GM21447 (cell line): Measurements from ENCODE around the gene UBR3.
A peak's percentile ranks its signal among the peaks of the same experiment; 100 is the strongest.
"Not testable (repeated sequence)": the region's sequence is repeated elsewhere in the genome, so short reads cannot be mapped to it uniquely, and the experiment has no call there.

ENCODE experiments used
- ATAC-seq: cut with Tn5 transposase; IDR thresholded peaks from one replicate; pipeline ENCODE4 v1.9.1; 2021; ENCODE audit not compliant: unreplicated experiment

Gene UBR3

DNA sequence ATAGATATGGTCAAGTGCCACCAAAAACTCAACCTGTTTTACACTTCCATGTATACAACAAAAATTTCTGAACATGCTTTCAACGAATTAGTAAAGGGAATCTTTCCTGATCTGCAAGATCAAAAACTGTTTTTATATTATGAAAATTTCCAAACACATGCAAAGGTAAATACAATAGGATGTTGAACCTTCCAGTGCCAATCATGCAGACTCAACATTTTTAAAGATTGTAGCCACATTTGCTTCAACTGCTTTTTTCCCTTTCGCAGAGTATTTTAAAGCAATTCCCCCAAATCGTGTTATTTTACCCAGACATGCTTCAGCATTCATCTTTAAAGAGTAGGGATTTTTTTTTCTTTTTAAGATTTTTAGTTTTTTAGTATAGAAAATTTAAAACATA, 40.3 kb downstream of the UBR3 start:
- no peak for ATAC-seq

DNA sequence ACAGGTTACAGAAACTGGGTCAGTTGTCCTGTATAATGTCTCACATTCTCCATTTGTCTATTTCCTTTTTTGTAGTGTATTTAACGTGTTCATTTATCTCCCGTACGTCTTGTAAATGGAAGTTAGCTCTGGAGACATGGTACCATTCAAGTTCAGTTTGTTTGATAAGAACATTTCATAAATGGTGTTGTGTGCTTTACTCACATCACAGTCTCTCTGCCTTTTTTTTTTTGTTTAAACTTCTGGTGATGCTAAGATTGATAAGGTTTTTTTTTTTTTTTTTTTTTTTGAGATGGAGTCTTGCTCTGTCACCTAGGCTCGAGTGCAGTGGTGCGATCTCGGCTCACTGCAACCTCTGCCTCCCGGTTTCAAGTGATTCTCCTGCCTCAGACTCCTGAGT, 41.7 kb downstream of the UBR3 start:
- no peak for ATAC-seq

DNA sequence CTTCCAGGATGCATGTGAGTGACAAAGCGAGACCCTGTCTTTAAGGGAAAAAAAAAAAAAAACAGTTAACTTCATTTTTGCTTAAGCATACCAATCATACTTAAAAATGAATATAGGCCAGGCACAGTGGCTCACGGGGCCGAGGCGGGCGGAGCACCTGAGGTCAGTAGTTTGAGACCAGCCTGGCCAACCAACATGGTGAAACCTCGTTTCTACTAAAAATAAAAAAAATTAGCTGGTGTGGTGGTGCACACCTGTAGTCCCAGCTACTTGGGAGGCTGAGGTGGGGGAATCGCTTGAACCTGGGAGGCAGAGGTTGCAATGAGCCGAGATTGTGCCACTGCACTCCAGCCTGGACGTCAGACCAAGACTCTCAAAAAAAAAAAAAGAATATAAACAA, 44.1 kb downstream of the UBR3 start:
- ATAC-seq: not testable (repeated sequence)

DNA sequence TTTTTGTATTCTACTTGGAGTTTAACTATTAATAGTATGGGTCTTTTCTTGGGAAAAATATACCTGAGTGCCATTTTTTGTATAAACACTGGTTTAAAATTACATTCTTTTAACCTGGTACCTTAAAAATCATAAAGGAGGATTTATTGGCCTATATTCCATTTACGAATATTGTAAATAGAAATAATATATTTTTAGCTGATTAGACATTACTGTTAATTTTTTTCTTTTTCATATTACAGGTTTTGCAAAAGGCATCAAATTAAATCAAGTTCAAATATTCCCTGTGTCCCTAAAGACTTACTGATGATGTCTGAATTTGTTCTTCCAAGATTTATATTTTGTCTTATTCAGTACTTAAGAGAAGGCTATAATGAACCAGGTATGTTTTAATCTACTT, 44.7 kb downstream of the UBR3 start:
- ATAC-seq: no peak

DNA sequence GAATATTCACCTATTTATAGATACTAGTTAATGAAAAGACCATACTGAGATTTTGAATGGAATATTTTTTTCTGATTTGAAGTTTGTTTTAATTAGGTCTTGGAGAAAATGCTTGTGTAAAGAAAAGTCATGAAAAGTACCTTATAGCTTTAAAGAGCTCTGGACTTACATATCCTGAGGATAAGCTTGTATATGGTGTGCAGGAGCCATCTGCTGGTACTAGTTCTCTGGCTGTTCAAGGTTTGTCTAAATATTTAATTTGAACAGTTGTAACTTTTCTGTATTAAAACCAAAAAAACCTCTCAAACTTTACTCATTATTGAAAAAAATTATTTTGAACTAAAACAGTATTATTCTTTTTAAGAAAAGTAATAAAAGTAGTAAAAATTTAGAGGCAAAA, 50.1 kb downstream of the UBR3 start:
- ATAC-seq: no peak

DNA sequence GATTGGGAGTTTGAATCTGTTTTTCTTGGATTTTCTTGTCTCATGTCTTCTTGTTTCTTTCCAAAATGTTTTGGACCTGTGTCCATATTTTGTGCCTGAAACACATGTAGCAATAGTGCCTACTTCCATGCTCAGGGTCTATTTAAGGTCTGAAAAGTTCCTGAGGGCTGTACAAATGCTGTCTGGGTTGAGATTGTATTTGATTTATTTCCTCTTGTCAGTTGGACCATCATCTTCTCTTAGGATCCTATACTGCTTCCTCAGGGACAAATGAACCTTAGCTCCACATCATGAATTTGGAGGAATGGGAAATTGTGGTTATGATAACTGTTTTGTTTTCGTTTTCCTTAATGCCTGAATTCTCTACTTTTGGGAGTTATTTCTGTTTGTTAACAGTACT, 59.9 kb downstream of the UBR3 start:
- no peak for ATAC-seq

DNA sequence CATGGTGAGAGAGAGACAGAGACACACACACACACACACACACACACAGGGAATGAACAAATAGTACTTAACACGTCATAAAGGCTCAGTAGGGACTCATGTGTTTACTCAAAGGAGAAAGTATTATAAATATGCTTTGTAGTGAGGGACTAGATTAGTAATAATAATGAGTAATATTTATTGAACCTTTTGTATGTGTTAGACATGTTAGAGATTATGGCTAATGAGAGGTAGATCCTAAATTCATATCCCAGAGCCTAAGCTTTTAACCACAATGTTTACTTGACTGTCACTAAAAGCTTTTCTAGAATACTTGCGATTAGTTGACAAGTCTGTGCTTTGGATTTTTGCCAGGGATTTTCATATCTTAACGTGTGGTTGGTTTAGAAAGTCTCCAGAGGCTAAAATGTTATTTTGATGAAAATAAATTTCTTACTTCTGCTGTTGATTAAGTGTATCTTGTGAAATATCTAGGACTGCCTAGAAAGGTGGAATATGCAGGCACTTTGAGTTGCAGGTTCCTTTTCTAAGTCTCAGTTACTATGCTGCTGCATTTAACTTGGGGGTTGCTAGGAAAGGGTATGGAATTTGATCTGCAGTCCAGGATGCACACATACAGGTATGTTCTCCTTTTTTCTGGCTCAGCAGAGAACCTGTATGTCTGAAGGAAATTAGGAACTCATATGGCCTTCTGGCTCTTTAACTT, 64.5 kb downstream of the UBR3 start:
- ATAC-seq: no peak

DNA sequence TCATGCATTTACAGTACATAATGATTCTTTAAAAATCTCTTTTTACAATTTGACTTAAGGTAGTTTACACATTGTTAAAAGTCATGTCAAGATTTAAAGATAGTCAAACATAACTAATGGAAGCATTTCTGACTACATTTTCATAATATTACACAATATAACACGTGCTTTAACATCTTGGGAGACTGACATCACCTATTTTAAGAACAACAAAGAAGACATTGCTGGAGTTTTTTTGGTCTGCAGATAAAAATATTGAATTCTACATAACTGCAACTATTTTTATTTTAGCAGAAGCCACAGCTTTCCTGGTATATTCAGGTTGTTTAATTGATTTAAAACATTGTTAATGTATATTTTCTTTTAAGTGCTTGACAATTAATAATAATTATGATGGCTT, 65.7 kb downstream of the UBR3 start:
- no peak for ATAC-seq

DNA sequence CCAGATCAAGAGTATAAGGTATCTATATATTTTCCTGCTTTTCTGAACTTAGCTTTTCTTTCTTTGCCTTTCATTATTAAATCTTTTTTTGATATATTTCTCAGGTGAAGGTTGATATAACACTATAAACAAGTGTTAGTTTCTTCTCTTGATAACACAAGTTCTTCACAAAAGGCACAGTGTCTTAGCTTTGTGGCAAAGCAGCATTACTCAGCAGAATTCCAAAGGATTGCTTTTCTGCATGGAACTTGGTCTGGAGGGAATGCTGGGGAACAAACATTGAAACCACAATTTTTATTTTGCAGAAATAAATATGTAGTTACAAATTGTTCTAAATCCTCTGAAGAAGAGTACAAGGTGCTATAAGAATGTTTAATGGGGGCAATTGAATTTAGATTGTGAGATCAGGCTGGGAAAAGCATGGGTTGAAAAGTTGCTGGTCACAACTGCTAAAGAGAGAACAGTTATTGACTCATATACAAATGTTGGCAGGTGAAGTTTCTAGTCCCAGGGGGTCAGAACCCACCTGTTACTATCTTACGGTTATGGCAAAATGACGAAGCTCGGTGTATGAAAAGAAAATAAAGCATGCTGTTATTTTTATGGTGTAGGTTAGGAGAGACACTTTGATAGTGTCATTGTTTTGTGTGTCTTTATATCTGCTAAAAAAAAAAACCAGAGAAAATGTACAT, 68.2 kb downstream of the UBR3 start:
- no peak for ATAC-seq

DNA sequence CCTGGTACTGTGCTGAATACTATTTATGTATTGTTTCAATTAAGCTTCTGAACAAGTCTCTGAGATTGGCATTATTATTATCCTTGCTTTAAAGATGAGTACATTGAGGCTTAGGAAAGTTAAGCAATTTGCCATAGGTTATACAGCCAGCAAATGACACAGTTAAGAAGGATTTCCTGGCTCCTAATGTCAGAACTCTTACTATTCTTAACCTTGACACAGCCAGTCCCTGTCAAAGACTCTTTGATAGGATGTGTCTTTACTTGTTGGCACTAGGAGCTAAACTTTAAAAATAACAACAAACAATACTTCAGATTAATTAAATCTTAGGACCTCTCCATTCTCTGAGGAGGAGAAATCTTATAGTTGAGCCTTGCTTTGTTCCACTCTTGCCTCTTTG, 70.6 kb downstream of the UBR3 start:
- ATAC-seq: no peak

DNA sequence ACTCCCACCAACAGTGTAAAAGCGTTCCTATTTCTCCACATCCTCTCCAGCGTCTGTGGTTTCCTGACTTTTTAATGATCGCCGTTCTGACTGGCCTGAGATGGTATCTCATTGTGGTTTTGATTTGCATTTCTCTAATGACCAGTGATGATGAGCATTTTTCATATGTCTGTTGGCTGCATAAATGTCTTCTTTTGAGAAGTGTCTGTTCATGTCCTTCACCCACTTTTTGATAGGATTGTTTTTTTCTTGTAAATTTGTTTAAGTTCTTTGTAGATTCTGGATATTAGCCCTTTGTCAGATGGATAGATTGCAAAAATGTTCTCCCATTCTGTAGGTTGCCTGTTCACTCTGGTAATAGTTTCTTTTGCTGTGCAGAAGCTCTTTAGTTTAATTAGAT, 72.8 kb downstream of the UBR3 start:
- not testable (repeated sequence) for ATAC-seq

DNA sequence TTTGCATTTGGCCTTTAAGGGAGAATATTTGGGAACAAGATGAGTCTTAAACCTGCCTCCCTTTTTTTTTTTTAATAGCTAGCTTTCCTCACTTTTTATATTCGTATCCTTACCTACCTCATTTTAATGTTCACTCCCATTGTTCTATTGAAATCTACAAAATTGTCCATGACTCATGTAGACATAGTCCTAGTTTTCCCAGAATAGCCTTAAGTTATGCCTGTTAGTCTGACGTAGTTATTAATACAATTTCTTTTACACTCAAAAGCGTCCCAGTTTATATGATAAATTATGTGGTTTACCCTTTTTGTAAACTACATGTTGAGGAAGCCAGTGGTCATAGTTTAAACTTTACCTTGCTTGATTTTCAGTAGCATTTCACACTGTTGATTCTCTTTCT, 73.4 kb downstream of the UBR3 start:
- no peak for ATAC-seq

DNA sequence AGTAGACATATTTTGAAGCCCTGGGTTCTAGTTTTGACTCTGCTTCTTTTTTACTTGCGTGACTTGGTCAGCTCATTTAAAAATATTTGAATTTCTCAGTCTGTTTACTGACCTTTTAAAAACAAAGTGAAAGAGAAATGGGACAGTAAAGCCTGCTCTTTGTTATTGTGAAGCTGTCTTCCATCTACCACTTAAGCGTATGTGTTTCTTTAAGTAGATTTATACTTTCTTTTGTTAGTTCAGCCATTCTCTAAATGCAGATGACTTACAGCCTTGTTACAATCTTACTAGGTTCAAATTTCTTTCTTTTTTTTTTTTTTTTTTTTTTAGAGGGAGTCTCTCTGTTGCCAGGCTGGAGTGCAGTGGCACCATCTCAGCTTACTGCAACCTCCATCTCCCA, 79.5 kb downstream of the UBR3 start:
- no peak for ATAC-seq

DNA sequence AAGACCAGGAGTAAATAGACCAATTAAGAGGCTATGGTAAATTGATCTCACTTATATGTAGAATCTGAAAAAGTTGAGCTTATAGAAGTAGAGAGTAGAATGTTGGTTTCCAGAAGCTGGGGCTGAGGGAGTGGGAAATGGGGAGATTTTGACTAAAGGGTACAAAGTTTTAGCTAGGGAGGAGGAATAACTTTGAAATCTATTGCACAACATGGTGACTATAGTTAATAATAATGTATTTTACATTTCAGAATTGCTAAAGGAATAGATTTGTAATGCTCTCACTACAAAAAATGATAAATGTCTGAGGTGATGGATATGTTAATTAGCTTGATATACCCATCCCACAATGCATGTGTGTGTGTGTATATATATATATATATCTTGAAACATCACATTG, 82.1 kb downstream of the UBR3 start:
- ATAC-seq: no peak

DNA sequence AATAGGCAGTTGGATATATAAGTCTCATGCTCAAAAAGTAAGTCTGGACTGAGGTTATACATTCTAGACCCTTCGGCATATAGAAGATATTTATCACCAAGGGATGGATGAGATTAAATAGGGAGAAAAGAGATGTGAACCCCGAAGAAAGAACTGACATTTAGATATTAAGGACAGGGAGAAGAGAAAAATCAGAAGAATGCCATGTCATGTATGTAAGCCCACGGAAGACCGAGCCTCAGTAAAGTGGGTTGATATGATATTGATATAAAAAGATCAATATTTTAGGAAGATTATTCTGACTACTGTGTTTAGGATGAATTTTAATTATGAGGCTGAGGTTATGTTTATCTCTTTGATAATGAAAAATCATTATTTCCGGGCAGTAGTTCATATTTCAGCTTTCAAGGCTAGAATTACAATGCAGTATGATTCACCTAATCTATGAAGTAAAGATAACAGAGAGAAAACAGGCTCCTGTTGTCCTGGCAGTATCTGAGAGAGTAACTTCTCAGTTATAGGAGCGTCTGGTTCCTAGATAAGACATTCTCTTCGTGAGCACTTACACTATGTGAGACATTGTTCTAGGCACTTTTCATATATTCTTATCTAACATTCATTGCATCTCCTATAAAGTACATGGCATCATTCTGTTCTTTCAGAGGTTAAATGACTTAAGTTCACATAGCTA, 83.0 kb downstream of the UBR3 start:
- ATAC-seq: no peak

DNA sequence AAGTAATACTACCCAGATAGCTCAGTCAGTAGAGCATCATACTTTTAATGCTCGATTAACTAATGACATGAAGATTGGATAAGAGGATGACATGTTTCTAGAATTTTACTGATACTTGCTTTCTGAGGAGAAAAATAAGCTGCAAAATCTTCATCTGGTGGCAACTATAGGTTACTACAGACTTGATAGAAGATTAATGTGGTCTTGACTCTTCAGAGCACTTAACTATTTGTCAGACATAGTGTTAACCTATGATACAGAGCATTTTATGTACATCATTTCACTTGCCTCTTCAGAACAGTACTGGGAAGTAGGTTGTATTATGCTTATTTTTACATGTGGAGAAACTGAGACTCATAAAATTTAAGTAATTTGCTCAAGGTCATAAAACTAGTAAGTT, 83.9 kb downstream of the UBR3 start:
- no peak for ATAC-seq

DNA sequence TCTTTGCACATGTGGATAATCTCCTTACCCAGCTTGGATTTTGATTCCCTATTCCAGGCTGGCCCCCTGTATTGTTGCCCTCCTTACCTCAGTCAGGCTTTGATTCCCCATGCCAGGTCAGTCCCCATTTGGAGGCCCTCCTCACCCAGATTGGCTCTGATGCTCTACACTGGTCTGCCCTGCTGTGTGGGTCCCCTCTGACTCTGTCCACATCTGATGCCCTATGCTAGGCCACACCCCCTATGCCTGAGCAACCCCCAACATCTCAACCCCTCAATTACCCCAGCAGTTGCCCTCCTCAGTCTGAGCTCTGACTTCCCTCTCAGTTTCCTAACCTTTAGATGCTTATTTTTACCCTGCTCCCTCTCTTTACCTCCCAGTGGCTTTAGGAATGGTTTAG, 89.4 kb downstream of the UBR3 start:
- no peak for ATAC-seq

DNA sequence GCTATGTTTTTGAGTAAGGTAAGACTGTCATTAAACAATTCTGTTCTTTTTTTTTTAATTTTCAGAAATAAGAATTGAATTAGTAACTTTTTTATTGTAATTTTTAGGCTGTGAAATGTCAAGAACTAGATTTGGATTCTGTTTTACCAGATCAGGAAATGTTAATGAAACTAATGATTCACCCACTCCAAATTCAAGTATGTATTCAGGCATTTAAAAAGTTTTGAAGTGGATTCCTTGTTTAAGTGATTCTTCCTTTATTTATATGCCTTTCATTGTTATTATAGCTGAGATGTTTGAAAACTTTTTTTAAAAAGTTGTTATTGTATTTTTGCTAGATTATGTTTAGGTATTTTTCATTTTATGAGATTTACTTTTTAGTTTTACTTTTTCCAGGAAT, 96.7 kb downstream of the UBR3 start:
- no peak for ATAC-seq

DNA sequence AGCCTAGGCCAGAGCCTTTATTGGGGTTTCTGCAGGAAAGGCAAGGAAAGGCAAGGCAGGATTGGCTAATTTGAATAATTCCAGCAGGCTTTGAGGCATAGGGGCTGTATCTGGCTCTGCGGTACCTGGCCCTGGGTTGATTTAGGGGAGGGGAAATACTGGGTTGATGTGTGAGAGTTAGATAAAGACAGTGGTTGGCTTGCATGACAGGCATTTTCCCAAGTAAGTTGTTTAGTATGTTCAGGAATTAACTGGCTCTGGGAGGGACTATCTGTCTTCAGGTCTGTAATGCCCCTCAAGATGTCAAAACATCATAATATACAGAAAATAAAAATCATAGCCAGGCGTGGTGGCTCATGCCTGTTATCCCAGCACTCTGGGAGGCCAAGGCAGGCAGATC, 98.7 kb downstream of the UBR3 start:
- no peak for ATAC-seq

DNA sequence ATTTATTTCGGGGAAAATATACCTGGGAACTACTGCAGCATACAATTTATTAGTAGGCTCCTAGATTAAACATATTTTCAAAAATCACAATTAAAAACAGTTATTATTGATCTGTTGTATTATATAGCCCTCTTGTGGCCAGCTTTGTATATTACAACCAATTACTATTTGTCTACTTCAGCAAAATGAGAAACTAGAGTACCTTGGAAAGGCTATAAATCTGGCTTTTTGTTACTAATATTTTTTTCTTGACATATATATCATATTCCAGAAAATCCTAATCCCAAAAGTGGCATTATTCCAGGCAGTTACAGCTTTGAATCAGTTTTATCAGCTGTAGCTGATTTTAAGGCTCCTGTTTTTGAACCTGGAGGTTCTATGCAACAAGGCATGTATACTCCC, 101.2 kb downstream of the UBR3 start:
- no peak for ATAC-seq

DNA sequence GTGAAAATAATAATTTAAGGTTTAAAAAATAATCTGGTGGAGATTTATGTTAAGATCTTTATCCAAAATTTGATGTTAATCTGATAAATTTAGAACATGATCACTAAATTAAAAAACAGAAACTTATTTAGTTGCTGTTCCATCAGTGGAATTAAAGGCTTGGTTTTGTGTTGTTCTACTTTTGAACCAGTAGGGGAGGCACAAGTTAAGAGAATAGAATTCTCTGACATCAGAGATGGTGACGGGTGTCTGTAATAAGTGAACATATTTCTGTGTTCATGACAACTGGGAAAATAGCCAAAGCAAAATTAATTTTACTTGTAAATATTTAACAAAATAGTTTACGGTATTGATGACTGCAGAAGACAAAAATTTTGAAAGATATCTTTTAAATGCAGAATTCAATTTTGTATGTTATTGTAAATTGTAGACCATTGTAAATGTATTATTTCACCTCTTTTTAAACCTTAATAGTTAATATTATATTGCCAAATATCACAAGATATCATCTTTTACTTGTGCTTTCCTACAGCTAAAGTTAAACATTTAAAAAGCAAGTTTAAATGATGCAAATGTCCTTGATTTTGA, 106.0 kb downstream of the UBR3 start:
- ATAC-seq: peak; percentile 87

DNA sequence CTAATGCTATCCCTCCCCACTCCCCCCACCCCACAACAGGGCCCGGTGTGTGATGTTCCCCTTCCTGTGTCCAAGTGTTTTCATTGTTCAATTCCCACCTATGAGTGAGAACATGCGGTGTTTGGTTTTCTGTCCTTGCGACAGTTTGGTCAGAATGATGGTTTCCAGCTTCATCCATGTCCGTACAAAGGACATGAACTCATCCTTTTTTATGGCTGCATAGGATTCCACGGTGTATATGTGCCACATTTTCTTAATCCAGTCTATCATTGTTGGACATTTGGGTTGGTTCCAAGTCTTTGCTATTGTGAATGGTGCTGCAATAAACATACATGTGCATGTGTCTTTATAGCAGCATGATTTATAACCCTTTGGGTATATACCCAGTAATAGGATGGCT, 109.4 kb downstream of the UBR3 start:
- not testable (repeated sequence) for ATAC-seq
